NCI-H226 (cell line): ENCODE data around the gene RADIL.

Experiments used
- DNase-seq: peaks from one replicate; pipeline ENCODE4 v3.0.0-alpha.2; 2015

The RADIL gene

DNA sequence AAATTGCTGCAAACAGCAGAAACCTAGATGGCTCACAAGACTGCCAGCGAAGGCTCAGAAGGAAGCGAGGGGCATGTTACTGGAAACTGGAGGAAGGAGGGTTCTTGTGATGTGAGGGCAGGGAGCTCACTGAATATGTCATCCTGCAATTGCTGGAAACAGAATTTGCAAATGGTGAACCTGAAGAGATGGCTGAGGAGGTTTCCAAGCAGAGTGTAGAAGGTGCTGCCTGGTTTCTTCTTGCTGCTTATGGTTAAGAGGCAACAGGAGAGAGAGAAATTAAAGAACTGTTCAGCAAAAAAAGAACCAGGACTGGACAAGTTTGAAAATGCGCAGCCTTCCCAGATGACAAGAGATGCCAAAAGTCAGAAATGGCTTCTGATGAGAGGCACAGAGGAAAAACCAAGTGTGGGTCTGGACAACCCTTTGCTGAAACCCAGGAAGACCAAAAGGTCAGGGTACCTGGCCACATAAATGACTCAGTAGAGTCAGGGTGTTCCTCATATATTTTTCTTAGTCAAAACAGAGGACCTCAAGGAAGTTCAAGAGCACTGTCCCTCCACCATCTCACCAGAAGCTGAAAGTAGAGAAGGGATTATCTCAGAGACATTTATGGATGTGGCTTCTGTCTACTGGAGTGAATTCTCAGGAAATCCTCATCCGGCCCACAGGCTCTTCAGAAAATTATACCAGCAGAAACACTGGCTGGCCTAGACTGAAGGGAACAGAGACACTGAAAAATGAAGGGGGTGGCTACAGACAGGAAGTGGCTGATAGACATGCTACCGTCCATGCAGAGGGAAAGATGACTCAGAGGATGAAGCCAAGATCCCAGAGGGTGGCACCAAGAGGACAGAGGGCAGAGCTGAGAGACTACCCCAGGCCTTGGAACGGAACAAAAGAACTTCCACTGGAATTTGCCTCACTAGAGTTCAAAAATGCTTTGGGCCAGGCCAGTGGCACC lies 31.8 kb downstream of the RADIL start:
- peak; percentile 24 for DNase-seq

DNA sequence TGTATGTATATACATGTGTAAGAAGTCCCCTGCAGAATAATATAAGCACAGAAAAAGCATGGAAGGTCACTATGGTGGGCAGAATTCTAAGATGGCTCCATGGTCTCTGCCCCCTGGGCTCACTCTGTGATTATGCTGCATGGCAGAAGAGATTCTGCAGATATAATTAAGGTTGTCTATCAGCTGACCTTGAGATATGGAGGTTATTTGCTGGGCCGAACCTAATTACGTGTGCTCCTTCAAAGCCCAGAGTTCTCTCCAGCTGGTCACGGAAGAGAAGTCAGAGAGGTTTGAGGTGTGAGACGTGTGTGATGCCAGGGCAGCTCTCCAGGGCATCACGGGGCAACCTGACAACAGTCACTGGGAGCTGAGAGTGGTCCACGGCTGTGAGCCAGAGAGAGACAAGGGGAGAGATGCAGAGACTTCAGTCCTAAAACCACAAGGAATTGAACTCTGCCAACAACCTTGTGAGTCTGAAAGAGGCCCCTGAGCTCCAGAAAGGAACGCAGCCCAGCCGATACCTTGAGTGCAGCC lies 33.2 kb downstream of the RADIL start:
- no peak for DNase-seq

- no peak for DNase-seq
These were observed 34.1 kb downstream of the RADIL start for GRCh38 chr7:4849390-4849789.

- DNase-seq = no peak
These were observed 37.8 kb downstream of the RADIL start for GRCh38 chr7:4845740-4846142.

- no peak for DNase-seq
These were observed 41.0 kb downstream of the RADIL start for GRCh38 chr7:4842319-4843064.

- DNase-seq = no peak
These were observed 41.7 kb downstream of the RADIL start for GRCh38 chr7:4841836-4842235.

DNA sequence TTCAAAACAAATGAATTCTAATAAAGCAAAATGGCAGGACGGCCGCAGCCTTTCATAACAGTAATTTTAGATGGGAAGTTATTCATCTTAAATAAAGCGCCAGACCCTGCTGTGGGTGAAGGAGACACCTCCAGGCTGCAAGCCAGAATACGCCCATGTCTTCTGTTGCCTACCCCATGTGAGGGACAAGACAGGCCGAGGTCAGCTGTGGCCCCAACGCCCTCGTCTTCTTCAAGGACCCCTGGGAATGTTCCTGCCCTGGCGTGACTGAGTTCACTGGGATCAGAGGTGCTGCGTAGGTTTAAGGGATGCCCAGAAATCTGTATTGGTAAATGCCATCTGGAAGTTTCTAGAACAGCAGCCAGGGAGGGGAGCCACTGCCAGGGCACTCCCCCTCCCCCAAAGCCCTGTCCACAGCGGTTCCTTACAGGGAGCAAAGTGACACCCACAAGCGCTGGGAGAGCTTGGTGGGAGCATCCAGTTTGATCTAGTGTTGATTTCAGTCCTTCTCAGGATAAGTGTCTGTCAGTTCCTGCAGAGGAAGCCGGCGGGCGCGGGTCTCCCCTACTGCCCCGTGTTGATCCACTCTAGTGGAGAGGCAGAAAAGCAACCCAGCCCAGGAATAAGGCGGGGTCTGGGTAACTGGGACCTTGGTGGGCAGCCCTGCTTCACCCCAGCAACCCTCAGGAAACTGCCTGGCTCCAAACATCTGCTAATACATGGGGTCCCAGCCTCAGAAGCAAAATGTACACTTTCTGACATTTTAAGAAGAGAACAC lies 42.3 kb downstream of the RADIL start:
- no peak for DNase-seq

- no peak for DNase-seq
These were observed 43.4 kb downstream of the RADIL start for GRCh38 chr7:4840079-4840501.

DNA sequence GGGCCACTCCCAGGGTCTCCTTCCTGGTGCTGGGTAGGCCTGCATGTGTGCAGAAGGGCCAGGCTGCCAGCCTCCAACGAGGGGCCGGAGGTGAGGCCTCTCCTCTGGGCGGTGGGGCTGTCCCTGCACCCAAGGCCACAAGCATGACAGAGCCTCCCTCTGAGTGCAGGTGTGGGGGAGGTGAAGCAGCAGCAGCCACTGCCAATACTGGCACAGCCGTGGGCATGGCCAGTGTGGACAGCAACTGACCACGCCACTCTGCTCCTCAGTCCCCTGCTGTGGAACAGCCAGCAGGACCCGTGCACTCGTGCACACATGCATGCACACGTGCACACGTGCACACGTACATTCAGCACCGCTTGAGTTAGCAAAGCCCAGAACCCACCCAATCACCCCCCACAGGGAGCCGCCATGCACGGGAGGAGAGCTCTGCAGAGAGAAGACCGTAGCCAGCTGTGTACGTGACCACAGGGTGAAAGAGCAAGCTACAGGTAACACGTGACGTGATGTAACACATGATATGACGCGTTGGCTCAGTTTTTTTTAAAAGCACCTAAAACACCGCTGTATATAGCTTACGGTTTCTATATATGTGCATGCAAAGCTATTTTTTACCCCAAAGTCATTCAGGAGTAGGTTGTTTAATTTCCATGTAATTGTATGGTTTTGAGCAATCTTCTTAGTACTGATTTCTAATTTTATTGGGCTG lies 44.7 kb downstream of the RADIL start:
- no peak for DNase-seq

GRCh38 chr7:4837803-4838625 lies 45.5 kb downstream of the RADIL start:
- DNase-seq = no peak

- DNase-seq = no peak
These were observed 46.3 kb downstream of the RADIL start for GRCh38 chr7:4837041-4837802.

DNA sequence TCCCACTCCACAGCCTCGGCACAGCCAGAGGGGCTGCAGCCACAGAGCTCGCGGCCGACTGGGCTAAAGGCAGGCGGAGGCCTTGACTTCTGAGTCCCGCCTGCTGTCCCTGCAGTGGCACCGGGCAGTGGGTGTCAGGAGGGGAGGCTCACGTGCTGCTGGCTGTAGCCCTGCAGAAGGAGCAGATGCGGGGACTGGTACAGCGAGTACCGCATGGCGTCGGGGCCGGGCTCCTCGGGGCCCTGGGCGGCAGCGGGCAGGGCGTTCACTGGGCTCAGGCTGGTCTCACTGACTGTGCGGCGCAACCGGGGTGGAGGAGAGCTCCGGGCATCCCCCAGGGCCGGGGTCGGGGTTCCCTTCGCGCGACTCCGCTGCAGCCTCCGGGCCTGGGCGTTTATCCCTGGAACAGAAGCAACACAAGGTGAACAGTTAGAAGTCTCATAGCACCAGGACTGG lies 47.3 kb downstream of the RADIL start:
- no peak for DNase-seq

GRCh38 chr7:4835398-4836205 lies 47.9 kb downstream of the RADIL start:
- DNase-seq = no peak

GRCh38 chr7:4834601-4835397 lies 48.7 kb downstream of the RADIL start:
- no peak for DNase-seq

DNA sequence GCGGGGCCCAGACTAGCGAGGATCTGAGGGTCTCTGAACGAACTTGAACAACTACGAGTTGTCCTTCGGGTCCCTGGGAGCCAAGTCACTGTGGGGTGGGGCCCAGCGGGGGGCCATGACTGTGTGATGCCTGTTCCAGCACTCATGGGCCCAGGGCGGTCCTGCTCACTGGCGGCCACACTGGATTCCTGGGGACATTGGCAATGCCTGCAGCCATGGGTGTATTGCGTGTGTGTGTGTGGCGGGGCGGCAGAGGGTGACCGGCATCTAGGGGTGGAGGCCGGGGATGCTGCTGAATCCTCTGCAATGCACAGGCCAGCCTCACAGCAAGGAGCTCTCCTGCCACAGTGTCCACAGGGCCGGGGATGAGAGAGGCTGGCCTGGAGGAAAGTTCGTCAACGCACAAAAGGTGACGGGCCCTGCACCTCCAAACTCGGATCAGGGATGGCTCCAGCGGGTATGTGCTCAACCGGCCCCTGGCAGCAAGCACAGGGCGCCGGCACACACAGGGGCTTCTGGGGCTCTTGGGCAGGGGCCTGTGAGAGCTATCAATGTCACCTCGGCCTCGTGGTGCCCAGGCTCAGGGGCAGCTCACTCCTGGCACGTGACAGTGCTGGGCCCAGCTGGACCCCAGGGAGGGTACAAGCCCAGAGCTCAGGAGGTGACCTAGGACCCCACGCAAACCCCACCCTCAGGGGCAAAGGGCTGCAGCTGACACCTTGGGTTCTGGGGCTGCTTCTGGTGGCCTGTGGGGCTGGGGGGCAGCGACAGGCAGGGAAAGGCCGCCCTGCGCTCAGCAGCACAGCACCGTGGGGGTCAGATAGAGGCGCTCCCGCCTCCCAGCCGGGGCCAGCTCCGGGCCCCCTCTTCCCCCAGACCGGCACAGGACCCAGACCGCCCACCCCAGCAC lies 49.6 kb downstream of the RADIL start:
- no peak for DNase-seq

- DNase-seq = no peak
These were observed 50.3 kb downstream of the RADIL start for GRCh38 chr7:4833176-4833575.

DNA sequence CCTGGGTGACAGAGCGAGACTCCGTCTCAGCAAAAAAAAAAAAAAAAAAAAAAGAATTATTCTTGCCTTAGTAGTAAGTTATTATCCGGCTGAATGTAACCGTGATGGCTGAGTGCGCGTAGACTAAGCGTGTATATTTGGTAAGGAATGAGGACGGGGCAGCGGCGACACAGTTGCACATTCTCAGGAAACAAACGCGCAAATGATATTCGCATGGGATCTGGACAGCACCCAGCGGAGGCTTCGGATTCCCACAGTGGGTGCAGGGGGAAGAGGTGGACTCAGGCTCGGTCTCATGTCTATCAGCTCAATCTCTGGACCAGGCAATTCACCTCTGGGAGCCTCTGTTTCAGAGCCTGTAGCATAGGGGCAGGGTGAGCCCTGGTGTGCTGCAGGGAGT lies 50.8 kb downstream of the RADIL start:
- no peak for DNase-seq
